GM21786 (cell line): ENCODE measurements around the gene MAGIX.

ENCODE experiments used
- ATAC-seq: cut with Tn5 transposase; IDR thresholded peaks from one replicate; pipeline ENCODE4 v1.9.1; 2021; ENCODE audit not compliant: unreplicated experiment

Gene MAGIX

GRCh38 chrX:49204017-49204416, 41.5 kb downstream of the MAGIX start:
- ATAC-seq, result no peak

- ATAC-seq, result no peak
Observed at GRCh38 chrX:49204709-49205108, 42.2 kb downstream of the MAGIX start.

- ATAC-seq, result no peak
Observed at GRCh38 chrX:49205443-49205842, 42.9 kb downstream of the MAGIX start.

- no peak for ATAC-seq
Observed at GRCh38 chrX:49206543-49206942, 44.0 kb downstream of the MAGIX start.

- no peak for ATAC-seq
Observed at GRCh38 chrX:49208399-49208798, 45.8 kb downstream of the MAGIX start.

DNA sequence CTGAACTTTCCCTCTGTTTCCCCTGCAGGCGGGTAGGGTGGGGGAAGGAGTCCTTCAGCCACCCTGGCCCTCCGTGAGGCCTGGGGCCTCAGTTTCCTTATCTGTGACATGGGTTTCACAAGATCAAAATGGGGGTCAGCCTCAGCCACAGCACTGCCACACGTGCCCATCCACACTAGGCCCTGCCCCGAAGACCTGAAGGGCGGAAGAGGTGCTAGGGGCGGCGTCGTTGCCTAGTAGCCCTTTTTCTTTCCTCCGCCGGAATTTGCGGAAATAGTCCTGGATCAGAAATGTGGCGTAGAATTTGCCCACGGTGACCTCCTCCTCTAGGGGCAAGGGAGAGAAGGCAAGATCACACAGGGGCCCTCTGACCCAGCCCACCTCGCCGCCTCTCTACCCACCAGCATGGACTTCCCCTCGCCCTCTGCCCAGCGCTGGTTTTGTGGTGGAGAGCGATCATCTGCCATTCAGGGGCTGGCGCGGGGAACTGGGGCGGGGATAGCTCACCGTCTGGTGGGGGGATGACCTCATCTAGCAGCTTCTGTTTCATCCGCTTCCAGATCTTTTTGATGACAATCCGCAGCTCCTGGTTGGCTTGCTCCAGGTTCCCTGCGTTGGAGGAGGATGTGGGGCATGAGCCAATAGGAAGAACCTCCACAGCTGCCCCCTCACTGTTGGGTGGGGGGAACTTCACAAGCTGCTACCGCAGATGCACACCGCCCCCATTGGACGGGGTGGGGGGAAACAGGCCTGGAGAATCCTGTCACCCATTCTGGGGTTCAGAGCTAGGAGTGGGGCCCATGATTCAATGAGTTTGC, 47.1 kb downstream of the MAGIX start:
- no peak for ATAC-seq

DNA sequence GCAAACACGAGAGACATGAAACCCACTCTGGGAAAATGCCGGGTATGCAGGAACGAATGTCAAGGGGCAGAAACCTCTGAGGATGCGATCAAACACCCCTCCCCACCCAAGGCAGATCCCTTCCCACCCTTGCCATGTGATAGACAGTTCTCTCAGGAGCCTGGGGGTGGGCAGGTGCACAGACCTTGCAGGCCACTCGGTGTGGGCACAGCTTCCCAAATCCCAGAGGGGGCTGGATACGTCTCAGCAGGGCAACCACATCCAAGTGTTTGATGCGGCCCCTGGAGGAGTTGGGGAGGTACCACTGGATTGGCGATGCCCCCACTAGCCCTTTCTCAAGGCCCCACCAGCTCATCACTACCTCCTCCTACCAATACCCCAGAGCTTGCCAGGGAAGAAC, 47.8 kb downstream of the MAGIX start:
- no peak for ATAC-seq

DNA sequence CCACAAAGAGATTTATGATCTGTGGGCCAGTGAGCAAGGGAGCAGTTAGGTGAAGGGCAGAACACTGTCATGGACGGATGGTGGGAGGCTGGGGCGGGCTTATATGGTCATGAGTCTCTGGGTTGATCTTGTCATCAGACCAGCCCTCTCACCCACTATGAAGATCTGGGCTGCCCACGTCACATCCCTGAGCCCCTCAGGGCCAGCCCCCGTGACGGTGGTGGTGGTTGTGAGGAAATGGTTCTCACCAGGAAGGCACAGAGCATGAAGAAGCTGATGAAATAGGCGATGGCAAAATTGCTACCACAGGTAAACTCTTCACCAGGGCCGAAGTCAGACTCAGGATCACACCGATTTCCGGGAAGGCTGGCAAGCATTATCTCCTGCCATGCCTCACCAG, 48.5 kb downstream of the MAGIX start:
- no peak for ATAC-seq

DNA sequence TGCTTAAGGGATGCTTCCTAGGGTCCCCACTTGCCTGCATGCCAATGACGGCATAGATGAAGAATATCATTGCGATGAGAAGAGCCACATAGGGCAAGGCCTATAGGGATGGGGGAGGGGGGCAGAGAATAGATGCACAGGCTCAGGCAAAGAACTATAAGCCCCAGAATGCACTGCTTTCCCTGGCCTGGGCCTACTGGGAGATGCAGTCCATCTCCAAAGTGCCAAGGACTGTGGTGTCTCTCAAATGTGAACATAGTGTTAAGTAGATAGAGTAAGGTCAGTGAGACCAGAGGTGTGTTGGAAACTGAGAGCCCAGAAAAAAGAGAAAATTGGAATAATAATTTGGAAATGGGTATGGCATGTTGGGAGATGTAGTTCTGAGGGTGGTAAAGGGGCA, 49.7 kb downstream of the MAGIX start:
- ATAC-seq, result no peak

DNA sequence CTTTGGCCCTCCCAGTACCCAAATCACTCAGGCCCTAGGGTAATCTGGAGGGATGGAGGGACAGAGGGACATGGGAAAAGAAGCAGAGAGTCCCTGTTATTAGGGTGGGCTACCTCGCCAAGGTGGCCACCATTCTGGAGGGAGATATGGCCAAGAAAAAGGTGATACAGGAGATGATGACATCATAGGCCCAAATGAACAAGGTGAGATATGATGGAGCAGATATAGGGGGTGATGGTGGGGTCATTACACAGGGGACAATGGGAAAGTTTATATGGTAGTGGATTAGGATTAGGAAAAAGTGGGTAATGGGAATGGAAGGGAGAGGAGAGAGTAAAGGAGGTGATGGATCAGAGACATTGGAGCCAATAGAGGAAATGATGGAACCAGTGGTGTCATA, 50.3 kb downstream of the MAGIX start:
- no peak for ATAC-seq

DNA sequence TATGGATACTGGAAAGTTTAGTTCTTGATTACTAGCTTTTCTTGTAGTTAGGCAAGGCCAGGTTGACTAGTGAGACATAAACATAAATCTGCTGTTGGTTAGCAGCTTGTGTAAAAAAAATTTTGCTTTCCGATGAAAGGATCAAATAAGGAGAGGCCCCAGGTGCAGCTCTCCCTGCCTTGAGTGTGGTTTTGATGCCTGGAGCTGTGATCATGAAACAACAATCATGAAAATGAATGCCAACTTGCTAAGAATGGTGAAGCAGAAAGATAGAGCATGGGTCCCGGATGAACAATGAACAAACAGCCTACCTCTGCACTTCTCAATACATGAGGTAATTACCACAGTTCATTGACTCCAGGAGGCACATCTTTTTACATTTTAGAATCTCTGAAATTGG, 51.9 kb downstream of the MAGIX start:
- no peak for ATAC-seq

DNA sequence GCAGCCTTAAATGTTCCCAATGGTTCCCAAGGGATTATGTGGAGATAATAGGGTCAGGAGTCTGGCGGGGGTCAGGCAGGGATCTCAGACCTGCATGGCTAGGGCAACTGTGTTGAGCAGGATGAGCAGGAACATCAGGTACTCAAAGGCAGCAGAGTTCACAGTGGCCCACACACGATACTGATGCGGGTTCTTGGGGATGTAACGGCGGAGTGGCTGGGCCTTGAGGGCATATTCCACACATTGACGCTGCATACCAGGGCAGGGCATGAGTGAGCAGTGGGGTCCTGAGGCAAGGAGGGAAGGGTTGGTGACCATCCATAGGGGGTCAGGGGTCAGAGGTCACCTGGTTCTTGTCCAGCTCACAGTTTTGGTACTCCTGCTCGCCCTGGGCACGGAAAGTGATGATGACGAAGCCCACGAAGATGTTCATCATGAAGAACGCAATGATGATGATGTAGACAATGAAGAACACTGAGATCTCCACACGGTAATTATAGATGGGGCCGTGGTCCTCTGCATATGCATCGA, 52.5 kb downstream of the MAGIX start:
- ATAC-seq, result no peak
